KG1 (cell line): Measurements from ENCODE around the gene UGT2B11.
"Not testable (repeated sequence)": the region's sequence is repeated elsewhere in the genome, so short reads cannot be mapped to it uniquely, and the experiment has no call there.

ENCODE experiments used
- DNase-seq: peaks from one replicate; lab custom pipeline; 2025; lab: John Stamatoyannopoulos, UW

Gene UGT2B11

GRCh38 chr4:69169171-69169570, 45.4 kb downstream of the UGT2B11 start:
- DNase-seq: not testable (repeated sequence)

- DNase-seq: no peak
Observed at GRCh38 chr4:69167300-69167699, 47.2 kb downstream of the UGT2B11 start.

- DNase-seq: not testable (repeated sequence)
Observed at GRCh38 chr4:69166376-69166775, 48.2 kb downstream of the UGT2B11 start.

GRCh38 chr4:69165707-69166106, 48.8 kb downstream of the UGT2B11 start:
- not testable (repeated sequence) for DNase-seq

GRCh38 chr4:69156913-69157312, 57.6 kb downstream of the UGT2B11 start:
- DNase-seq: no peak

- no peak for DNase-seq
Observed at GRCh38 chr4:69154021-69154420, 60.5 kb downstream of the UGT2B11 start.
